Mesendoderm (in vitro differentiated cells): ENCODE results near the gene SRGAP3. TPM values are rescaled to one million over a fixed set of nuclear protein-coding genes. Genes with fewer than 3 reads are reported as not detected.
A peak's percentile ranks its signal among the peaks of the same experiment; 100 is the strongest.
"Not testable (repeated sequence)": the region's sequence is repeated elsewhere in the genome, so short reads cannot be mapped to it uniquely, and the experiment has no call there.

Source experiments
- DNase-seq: peaks from one replicate; pipeline ENCODE4 v3.0.0; 2013
- H2AK5ac ChIP-seq: 2 replicates; pipeline ENCODE4 v1.6.1; 2013; ENCODE audit warnings: low read length, inconsistent platforms
- H2BK120ac ChIP-seq: 2 replicates; pipeline ENCODE4 v1.6.1; 2013; ENCODE audit warnings: low read depth, mild to moderate bottlenecking, low read length, moderate library complexity, mixed read lengths
- H2BK15ac ChIP-seq: replicated peaks from 2 replicates; pipeline ENCODE4 v1.6.1; 2013; ENCODE audit warnings: low read depth, mild to moderate bottlenecking, moderate library complexity
- H2BK5ac ChIP-seq: 2 replicates; pipeline ENCODE4 v1.6.1; 2013; ENCODE audit warnings: low read length, inconsistent platforms
- H3K18ac ChIP-seq: 2 replicates; pipeline ENCODE4 v1.6.1; 2013; ENCODE audit warnings: mild to moderate bottlenecking, low read length, mixed read lengths
- H3K23ac ChIP-seq: one replicate; pipeline ENCODE4 v1.6.1; 2013; ENCODE audit warnings: low read length
- H3K27ac ChIP-seq: 2 replicates; pipeline ENCODE4 v1.5.1; 2013; ENCODE audit warnings: low read depth, mild to moderate bottlenecking, inconsistent platforms, low read length, moderate library complexity
- H3K27me3 ChIP-seq: 2 replicates; pipeline ENCODE4 v1.6.1; 2013; ENCODE audit warnings: low read length, control low read depth, mild to moderate bottlenecking, inconsistent platforms; ENCODE audit not compliant: insufficient read depth, poor library complexity
- H3K36me3 ChIP-seq: 2 replicates; pipeline ENCODE4 v1.6.1; 2013; ENCODE audit warnings: low read length, inconsistent platforms; ENCODE audit not compliant: control insufficient read depth, insufficient read depth
- H3K4ac ChIP-seq: one replicate; pipeline ENCODE4 v1.6.1; 2013; ENCODE audit warnings: low read depth, mild to moderate bottlenecking, low read length, moderate library complexity
- H3K4me1 ChIP-seq: 2 replicates; pipeline ENCODE4 v1.6.1; 2013; ENCODE audit warnings: low read depth, low read length, inconsistent platforms; ENCODE audit not compliant: control insufficient read depth
- H3K4me2 ChIP-seq: 2 replicates; pipeline ENCODE4 v1.6.1; 2013; ENCODE audit warnings: low read length
- H3K4me3 ChIP-seq: 2 replicates; pipeline ENCODE4 v1.5.1; 2013; ENCODE audit warnings: mild to moderate bottlenecking, low read length
- H3K56ac ChIP-seq: one replicate; pipeline ENCODE4 v1.6.1; 2013; ENCODE audit warnings: low read length
- H3K79me1 ChIP-seq: 2 replicates; pipeline ENCODE4 v1.6.1; 2013; ENCODE audit warnings: low read length, inconsistent platforms
- H3K79me2 ChIP-seq: 2 replicates; pipeline ENCODE4 v1.6.1; 2013; ENCODE audit warnings: mild to moderate bottlenecking, low read length; ENCODE audit not compliant: control insufficient read depth, insufficient read depth
- H3K9ac ChIP-seq: 2 replicates; pipeline ENCODE4 v1.6.1; 2013; ENCODE audit warnings: low read length, inconsistent platforms
- H4K5ac ChIP-seq: one replicate; pipeline ENCODE4 v1.6.1; 2013; ENCODE audit warnings: low read length
- H4K8ac ChIP-seq: one replicate; pipeline ENCODE4 v1.6.1; 2013; ENCODE audit warnings: low read depth, mild to moderate bottlenecking, control low read depth, low read length, moderate library complexity
- WGBS: extraction: QIAGEN DNeasy Blood & Tissue Kit; methylation state at CpG from one replicate; pipeline ENCODE4 v1.1.7; 2013; ENCODE audit warnings: low lambda C conversion rate, missing lambda C conversion rate; ENCODE audit not compliant: insufficient coverage; ENCODE audit errors: extremely low coverage; 5-methylcytosine and 5-hydroxymethylcytosine counted together
- polyA plus RNA-seq, 2 experiments: library from polyadenylated mRNA; stranded (reverse); fragments of 200-250 nt; gene quantifications; one replicate each; pipeline ENCODE4 v1.2.3, GENCODE V29; 2013

SRGAP3 gene
- polyA plus RNA-seq (2013, experiment 1 of 2), result 1.6 TPM
- 2.1 TPM for polyA plus RNA-seq (2013, experiment 2 of 2)

DNA sequence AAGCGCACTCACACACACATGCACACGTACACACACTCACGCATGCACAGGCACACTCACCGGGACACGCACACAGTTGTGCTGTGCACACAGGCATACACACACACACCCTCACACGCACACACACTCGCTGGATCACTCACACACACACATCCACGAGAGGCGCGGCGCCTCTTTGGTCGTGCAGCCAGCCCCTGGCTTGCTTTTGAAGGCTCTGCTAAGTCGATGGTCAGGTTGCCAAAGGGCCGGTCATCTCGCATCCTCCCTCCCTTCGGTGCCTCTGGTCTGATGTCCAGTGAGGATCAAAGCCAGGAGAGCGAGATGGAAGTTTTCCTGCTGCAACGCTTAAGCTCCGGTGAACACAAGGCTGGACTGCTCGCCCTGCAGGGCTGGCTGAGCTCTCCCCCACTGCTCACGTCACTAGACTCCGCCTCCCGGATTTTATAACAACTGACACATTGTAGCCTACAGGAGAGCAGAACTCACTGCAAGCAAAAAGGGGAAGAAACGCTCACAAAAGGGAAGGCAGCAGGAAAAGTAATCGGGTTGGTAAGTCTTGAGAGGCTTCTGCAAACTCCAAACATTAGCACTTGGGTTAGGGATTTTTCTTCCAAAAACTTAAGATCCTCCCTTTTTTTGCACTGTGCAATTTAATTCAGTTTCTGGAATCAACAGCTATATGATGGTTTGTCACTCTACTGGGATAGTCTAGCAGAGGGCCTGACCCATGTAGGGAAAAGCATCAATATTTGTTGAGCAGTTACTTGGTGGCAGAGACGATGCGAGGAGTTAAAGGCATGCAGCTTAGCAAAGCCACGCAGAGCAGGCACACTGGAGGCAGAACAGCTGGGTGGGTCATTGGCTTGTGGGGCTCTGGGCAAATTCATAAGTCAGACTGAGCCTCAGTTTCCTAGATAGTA is at the start of gene SRGAP3:
TSS of gene SRGAP3 (minus strand) at position 374 of the 920 bp plus-strand sequence. CDS start 695 bp downstream, outside the sequence.
- WGBS, result no CpG with 5 or more reads among the region's 28 CpGs
- H4K8ac ChIP-seq, result no peak within 1 kb of the TSS
- no peak within 1 kb of the TSS for H2BK120ac ChIP-seq
- H3K4ac ChIP-seq, result no peak within 1 kb of the TSS
- H3K79me2 ChIP-seq, result no peaks in the 10 kb centered on the region
- no peak within 1 kb of the TSS for H3K27ac ChIP-seq
- peak within 1 kb of the TSS; percentile 89 for H3K56ac ChIP-seq
- no peak within 1 kb of the TSS for H2AK5ac ChIP-seq
- H3K18ac ChIP-seq, result no peak within 1 kb of the TSS
- no peaks in the 10 kb centered on the region for H3K36me3 ChIP-seq
- no peaks in the 10 kb centered on the region for H3K27me3 ChIP-seq
- peak within 1 kb of the TSS; percentile 14 for H2BK5ac ChIP-seq
- no peak within 1 kb of the TSS for H4K5ac ChIP-seq
- peaks cover 6% of the 10 kb centered on the region for H3K4me1 ChIP-seq
- no peaks in the 10 kb centered on the region for H3K79me1 ChIP-seq
- peak within 1 kb of the TSS; percentile 88 for H3K9ac ChIP-seq
- peak within 1 kb of the TSS; percentile 87 for H3K23ac ChIP-seq
- no peak within 1 kb of the TSS for H2BK15ac ChIP-seq
- peak; percentile 96 for DNase-seq
- H3K4me2 ChIP-seq, result peak within 1 kb of the TSS; percentile 100
- H3K4me3 ChIP-seq, result peak within 1 kb of the TSS; percentile 74

DNA sequence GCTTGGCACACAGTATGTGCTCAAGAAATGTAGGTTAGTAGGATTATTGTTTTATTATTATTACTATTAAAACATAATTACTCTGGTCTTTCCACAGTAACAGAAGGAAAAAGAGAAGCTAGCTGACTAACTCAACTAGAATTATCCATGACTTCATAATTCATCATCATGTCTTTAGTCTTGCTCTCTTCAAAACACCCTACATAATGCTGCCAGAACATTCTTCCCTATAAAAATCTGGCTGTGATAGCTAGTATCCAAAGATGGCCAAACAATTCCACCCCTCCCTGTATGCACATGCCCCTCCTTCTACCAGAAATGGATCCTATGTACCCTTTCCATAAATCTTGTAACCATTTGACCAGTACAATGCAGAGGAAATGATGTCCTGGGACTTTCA is 48.8 kb upstream of the SRGAP3 start:
- no peaks in the 10 kb centered on the region for H3K79me2 ChIP-seq
- no peak overlapping the region for H3K18ac ChIP-seq
- no peaks in the 10 kb centered on the region for H3K79me1 ChIP-seq
- H4K8ac ChIP-seq, result no peak overlapping the region
- H2AK5ac ChIP-seq, result no peak overlapping the region
- H3K4me1 ChIP-seq, result no peaks in the 10 kb centered on the region
- H3K4ac ChIP-seq, result no peak overlapping the region
- H3K27me3 ChIP-seq, result no peaks in the 10 kb centered on the region
- no peak overlapping the region for H3K56ac ChIP-seq
- H2BK15ac ChIP-seq, result no peak overlapping the region
- H3K36me3 ChIP-seq, result no peaks in the 10 kb centered on the region
- no peak overlapping the region for H2BK120ac ChIP-seq
- H3K4me2 ChIP-seq, result no peak overlapping the region
- H3K27ac ChIP-seq, result no peak overlapping the region
- no peak overlapping the region for H3K4me3 ChIP-seq
- H4K5ac ChIP-seq, result no peak overlapping the region
- no peak overlapping the region for H2BK5ac ChIP-seq
- no peak for DNase-seq
- H3K23ac ChIP-seq, result no peak overlapping the region
- no peak overlapping the region for H3K9ac ChIP-seq

DNA sequence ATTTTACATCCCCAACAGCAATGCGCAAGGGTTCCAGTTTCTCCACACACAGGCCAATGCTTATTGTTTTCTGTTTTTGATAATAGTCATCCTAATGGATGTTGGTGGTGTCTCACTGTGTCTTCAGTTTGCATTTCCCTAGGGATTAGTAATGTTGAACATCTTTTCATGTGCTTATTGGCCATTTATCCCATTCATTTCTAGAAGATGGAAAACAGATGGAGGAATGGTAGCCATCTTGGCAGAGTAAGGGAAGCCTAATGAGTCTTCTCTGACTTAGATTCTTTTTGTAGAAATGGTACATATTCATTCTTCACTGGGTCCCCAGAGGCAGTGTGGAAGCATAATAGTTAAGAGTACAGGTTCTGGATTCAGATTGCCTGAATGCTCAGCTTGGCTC is 46.8 kb upstream of the SRGAP3 start:
- Histone ChIP-seq H4K8ac (no peak overlapping the region), H3K79me2 (no peaks in the 10 kb centered on the region), H3K79me1 (no peaks in the 10 kb centered on the region), H3K23ac (no peak overlapping the region), H3K56ac (no peak overlapping the region), H3K4me2 (no peak overlapping the region), H2AK5ac (no peak overlapping the region), H3K4me3 (no peak overlapping the region), H3K36me3 (no peaks in the 10 kb centered on the region), H2BK15ac (no peak overlapping the region), H3K4me1 (no peaks in the 10 kb centered on the region), H4K5ac (no peak overlapping the region), H3K27ac (no peak overlapping the region), H3K4ac (no peak overlapping the region), H3K27me3 (no peaks in the 10 kb centered on the region), H2BK5ac (no peak overlapping the region), H3K18ac (no peak overlapping the region), H3K9ac (no peak overlapping the region), H2BK120ac (no peak overlapping the region)
- WGBS, result no CpG with 5 or more reads among the region's 1 CpG
- no peak for DNase-seq

DNA sequence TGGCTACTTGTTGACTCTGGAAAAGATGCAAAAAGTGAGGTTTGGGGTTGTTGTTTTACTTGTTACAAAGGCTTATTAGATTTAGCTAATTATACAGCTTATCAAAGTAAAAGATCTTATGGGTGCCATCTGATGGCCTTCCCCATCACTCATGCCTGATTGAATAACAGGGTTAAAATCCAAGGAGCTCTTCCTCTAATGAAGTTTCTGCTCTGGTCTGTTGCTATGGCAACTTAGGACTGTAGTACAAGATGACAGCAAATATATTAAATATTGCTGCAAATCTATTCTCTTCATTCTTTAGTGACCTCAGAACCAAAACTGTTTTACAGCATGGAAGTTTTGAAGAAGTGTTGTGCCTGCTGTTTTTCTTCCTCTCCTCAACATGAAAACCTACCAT is 45.6 kb upstream of the SRGAP3 start:
- H3K4me1 ChIP-seq, result no peaks in the 10 kb centered on the region
- no peak overlapping the region for H3K4me3 ChIP-seq
- no peak overlapping the region for H4K5ac ChIP-seq
- no peaks in the 10 kb centered on the region for H3K79me2 ChIP-seq
- H3K18ac ChIP-seq, result no peak overlapping the region
- no peak overlapping the region for H2AK5ac ChIP-seq
- H3K4me2 ChIP-seq, result no peak overlapping the region
- H3K9ac ChIP-seq, result no peak overlapping the region
- H3K79me1 ChIP-seq, result no peaks in the 10 kb centered on the region
- no peak overlapping the region for H3K4ac ChIP-seq
- no peak overlapping the region for H2BK15ac ChIP-seq
- no peak overlapping the region for H2BK120ac ChIP-seq
- no peak overlapping the region for H3K23ac ChIP-seq
- H2BK5ac ChIP-seq, result no peak overlapping the region
- no peak overlapping the region for H3K56ac ChIP-seq
- no peak overlapping the region for H4K8ac ChIP-seq
- no peak overlapping the region for H3K27ac ChIP-seq
- no peaks in the 10 kb centered on the region for H3K27me3 ChIP-seq
- H3K36me3 ChIP-seq, result no peaks in the 10 kb centered on the region
- no peak for DNase-seq

DNA sequence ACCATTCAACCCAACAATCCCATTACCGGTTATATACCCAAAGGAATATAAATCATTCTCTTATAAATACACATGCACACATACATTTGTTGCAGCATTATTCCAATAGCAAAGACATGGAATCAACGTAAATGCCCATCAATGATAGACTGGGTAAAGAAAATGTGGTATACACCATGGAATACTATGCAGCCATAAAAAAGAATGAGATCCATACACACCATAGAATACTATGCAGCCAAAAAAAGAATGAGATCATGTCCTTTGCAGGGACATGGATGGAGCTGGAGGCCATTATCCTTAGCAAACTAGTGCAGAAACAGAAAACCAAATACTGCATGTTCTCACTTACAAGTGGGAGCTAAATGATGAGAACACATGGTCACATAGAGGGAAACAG is 44.5 kb upstream of the SRGAP3 start:
- WGBS, result no CpG with 5 or more reads among the region's 2 CpGs
- not testable (repeated sequence) for H3K9ac ChIP-seq, H3K56ac ChIP-seq, H2BK15ac ChIP-seq, DNase-seq, H3K27me3 ChIP-seq, H3K23ac ChIP-seq, H3K79me1 ChIP-seq, H3K79me2 ChIP-seq, H2BK5ac ChIP-seq, H3K27ac ChIP-seq, H3K4me2 ChIP-seq, H2AK5ac ChIP-seq, H3K4ac ChIP-seq, H2BK120ac ChIP-seq, H3K36me3 ChIP-seq, H4K8ac ChIP-seq, H3K18ac ChIP-seq, H3K4me1 ChIP-seq, H3K4me3 ChIP-seq, H4K5ac ChIP-seq

DNA sequence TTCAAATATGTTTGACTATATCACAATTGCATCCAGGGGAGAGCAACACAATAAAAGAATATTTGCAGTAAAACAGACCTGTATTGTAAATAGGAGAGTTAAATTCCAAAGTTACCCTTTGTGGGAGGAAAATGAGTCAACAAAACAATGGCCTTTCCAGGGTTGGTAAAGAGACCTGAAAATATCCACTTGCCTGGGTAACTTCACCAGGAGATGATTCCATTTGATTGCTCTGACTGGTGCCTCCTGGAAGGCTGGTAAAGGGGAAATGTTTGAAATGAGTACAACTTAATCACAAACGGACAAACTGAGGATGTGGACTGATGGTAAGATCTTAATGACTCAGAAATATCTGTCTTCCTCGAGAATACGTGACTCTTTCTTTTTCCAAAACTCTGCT is 43.6 kb upstream of the SRGAP3 start:
- no peak overlapping the region for H4K8ac ChIP-seq
- no peaks in the 10 kb centered on the region for H3K36me3 ChIP-seq
- H3K4ac ChIP-seq, result no peak overlapping the region
- no peak overlapping the region for H2BK15ac ChIP-seq
- H3K4me2 ChIP-seq, result no peak overlapping the region
- H4K5ac ChIP-seq, result no peak overlapping the region
- WGBS, result no CpG with 5 or more reads among the region's 3 CpGs
- H3K27me3 ChIP-seq, result no peaks in the 10 kb centered on the region
- no peaks in the 10 kb centered on the region for H3K79me1 ChIP-seq
- no peak overlapping the region for H3K23ac ChIP-seq
- H2AK5ac ChIP-seq, result no peak overlapping the region
- H3K79me2 ChIP-seq, result no peaks in the 10 kb centered on the region
- no peak overlapping the region for H3K9ac ChIP-seq
- H2BK5ac ChIP-seq, result no peak overlapping the region
- no peak for DNase-seq
- no peak overlapping the region for H3K4me3 ChIP-seq
- H3K18ac ChIP-seq, result no peak overlapping the region
- H3K4me1 ChIP-seq, result no peaks in the 10 kb centered on the region
- H2BK120ac ChIP-seq, result no peak overlapping the region
- H3K27ac ChIP-seq, result no peak overlapping the region
- H3K56ac ChIP-seq, result no peak overlapping the region
